WI38 (cell line): ENCODE measurements around the gene APBB1IP.
"Not testable (repeated sequence)": the region's sequence is repeated elsewhere in the genome, so short reads cannot be mapped to it uniquely, and the experiment has no call there.

Experiments used
- H3K4me3 ChIP-seq: 2 replicates; pipeline ENCODE4 v1.5.1; 2011; ENCODE audit warnings: low read depth, mild to moderate bottlenecking, control low read depth, low read length
- TF ChIP-seq, protein P1 (sequence below): IDR thresholded peaks from 2 replicates; pipeline ENCODE4 v1.5.1; 2012; ENCODE audit warnings: low read depth, mild to moderate bottlenecking, control low read depth, low read length

APBB1IP gene

DNA sequence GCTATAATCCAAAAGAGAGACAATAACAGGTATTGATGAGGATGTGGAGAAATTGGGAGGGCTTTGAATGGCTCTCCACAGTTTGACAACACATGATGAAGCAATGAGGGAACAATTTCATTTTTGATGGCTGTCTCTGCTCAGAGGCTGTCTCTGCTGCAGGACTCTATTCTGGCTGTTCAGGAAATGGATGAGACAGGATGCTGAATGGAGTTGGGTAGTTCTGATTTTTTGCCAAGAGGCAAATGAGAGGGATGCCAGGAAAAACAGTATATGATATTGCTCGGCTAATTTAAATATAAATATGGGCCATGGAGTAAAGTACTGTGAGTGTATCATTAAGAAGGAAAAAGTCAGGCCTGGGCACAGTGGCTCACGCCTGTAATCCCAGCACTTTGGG, 16.8 kb downstream of the APBB1IP start:
- no peak overlapping the region for H3K4me3 ChIP-seq
- TF ChIP-seq, protein P1, sequence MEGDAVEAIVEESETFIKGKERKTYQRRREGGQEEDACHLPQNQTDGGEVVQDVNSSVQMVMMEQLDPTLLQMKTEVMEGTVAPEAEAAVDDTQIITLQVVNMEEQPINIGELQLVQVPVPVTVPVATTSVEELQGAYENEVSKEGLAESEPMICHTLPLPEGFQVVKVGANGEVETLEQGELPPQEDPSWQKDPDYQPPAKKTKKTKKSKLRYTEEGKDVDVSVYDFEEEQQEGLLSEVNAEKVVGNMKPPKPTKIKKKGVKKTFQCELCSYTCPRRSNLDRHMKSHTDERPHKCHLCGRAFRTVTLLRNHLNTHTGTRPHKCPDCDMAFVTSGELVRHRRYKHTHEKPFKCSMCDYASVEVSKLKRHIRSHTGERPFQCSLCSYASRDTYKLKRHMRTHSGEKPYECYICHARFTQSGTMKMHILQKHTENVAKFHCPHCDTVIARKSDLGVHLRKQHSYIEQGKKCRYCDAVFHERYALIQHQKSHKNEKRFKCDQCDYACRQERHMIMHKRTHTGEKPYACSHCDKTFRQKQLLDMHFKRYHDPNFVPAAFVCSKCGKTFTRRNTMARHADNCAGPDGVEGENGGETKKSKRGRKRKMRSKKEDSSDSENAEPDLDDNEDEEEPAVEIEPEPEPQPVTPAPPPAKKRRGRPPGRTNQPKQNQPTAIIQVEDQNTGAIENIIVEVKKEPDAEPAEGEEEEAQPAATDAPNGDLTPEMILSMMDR: no peak

DNA sequence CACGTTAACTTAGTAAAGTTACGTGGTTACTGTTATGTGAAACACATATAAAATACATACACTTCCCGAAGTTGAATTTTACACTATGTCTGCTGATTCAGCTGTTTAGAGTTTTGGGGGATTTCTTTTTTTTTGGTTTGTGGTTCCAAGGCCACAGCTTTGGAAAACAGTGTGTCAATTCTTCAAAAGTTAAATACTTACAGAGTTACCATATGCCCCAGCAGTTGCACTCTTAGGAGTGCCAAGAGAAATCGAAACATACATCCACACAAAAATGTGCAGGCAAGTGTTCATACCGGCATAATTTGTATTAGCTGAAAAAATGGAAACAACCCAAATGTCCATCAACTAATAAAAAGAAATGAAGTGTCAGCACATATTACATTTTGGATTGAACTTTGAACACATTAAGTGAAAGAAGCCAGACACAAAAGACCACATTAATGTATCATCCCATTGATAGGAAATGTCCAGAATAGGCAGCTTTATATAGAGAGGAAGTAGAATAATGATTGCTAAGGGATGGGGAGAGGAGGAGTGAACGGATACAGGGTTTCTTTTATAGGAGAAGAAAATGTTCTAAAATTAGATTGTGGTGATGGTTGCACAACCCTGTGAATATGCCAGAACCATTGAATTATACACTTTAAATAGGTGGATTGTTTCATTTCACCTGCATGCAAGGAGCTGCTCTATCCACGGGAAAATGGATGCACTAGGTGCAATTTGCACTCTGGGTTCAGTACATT, 17.6 kb downstream of the APBB1IP start:
- TF ChIP-seq, protein P1: no peak
- H3K4me3 ChIP-seq: no peak overlapping the region

DNA sequence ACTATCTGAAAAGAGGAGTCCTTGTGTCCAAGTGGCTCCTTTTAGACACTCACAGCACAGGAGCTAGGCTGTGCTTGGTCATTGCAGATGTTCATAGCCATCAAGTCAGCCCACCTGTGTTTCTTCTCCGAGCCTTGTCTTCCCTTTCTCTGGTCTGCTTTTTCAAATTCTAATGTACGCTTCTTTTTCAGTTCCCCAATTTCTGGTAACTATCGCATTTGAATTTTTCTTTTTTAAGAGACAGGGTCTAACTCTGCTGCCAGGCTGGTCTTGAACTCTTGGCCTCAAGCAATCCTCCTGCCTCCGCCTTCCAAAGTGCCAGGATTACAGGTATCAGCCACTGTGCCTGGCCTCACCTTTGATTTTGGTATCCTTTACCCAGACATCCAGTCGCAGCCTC, 18.9 kb downstream of the APBB1IP start:
- H3K4me3 ChIP-seq: no peak overlapping the region
- TF ChIP-seq, protein P1: no peak

DNA sequence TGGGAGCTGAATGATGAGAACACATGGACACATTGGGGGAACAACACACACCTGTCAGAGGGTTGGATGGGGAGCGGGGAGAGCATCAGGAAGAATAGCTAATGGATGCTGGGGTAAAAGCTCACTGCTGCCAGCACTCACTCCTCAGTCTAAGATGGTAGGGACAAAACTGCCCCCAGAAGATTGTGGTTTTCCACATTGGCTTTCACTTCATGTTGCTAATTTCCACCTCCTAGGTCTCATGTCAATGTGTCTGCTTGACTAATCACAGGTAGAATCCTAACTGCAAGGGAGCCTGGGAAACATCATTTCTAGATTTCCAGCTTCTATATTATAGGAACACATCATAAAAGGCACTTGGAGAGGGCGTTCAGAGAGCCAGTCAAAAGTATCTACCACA, 22.6 kb downstream of the APBB1IP start:
- TF ChIP-seq, protein P1: no peak

GRCh38 chr10:26463986-26464385, 25.8 kb downstream of the APBB1IP start:
- H3K4me3 ChIP-seq: no peak overlapping the region
- TF ChIP-seq, protein P1: no peak

More for the DNA sequence above, 22.6 kb downstream of the APBB1IP start:
- no peak overlapping the region for H3K4me3 ChIP-seq

GRCh38 chr10:26464632-26465280, 26.6 kb downstream of the APBB1IP start:
- no peak overlapping the region for H3K4me3 ChIP-seq
- TF ChIP-seq, protein P1: no peak

DNA sequence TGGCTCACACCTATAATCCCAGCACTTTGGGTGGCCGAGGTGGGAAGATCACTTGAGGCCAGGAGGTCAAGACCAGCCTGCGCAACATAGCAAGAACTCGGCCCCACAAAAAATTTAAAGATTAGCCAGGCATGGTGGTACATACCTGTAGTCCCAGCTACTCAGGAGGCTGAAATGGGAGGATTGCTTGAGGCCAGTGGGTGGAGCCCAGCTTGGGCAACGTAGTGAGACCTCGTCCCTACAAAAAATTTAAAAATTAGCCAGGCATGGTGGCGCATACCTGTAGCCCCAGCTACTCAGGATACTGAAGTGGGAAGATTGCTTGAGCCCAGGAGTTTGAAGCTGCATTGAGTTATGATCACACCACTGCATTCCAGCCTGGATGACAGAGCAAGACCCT, 28.4 kb downstream of the APBB1IP start:
- H3K4me3 ChIP-seq: not testable (repeated sequence)

DNA sequence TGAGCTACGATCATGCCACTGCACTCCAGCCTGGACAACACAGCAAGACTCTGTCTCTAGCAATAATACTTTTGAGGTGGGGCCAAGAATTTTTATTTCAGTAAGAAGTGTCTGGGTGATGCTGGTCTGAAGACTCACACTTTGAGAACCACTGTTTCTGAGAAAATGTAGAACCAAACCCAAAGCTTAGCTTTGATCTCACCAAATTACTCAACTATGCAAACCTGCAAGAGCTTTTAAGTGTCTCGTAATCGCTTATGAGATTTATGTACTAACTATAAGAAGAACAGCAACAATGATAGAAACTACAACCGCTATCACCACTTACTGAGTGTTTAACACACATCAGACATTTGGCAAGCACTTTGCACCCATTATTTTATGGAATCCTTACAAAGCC, 29.5 kb downstream of the APBB1IP start:
- no peak overlapping the region for H3K4me3 ChIP-seq
- TF ChIP-seq, protein P1: no peak
